Fibroblast of the aortic adventitia (primary cell): ENCODE measurements around the gene CRKL. TPM values are rescaled to one million over a fixed set of nuclear protein-coding genes. Genes with fewer than 3 reads are reported as not detected.
"Not testable (repeated sequence)": the region's sequence is repeated elsewhere in the genome, so short reads cannot be mapped to it uniquely, and the experiment has no call there.

ENCODE experiments used
- DNase-seq: peaks from one replicate; pipeline ENCODE4 v3.0.0-alpha.2; 2010; ENCODE audit warnings: low read depth
- H3K4me3 ChIP-seq: 2 replicates; pipeline ENCODE4 v1.5.1; 2011; ENCODE audit warnings: low read depth, mild to moderate bottlenecking, control low read depth, low read length, moderate library complexity
- CTCF ChIP-seq: IDR thresholded peaks from 2 replicates; pipeline ENCODE4 v1.5.1; 2011; ENCODE audit warnings: mild to moderate bottlenecking, low read length, control low read depth, inconsistent platforms; ENCODE audit not compliant: insufficient read depth
- total RNA-seq: library from RNA; depleted of rRNA; stranded (reverse); fragments of >200 nt; gene quantifications from 2 replicates; pipeline ENCODE4 v1.2.3, GENCODE V29; 2012; ENCODE audit warnings: low replicate concordance

Gene CRKL
- total RNA-seq, 1 donor = 44.7 TPM

GRCh38 chr22:20965888-20966855 is 49.0 kb downstream of the CRKL start:
- no peak overlapping the region for H3K4me3 ChIP-seq
- no peak for TF ChIP-seq CTCF
- DNase-seq = no peak

GRCh38 chr22:20966883-20967696 is 49.9 kb downstream of the CRKL start, which contains the start of gene AIFM3:
TSS of gene AIFM3 (plus strand) at chr22:20967255. CDS start at chr22:20967945, 690 bp downstream.
- no peak within 1 kb of the TSS for H3K4me3 ChIP-seq
- no peak for DNase-seq
- no peak for TF ChIP-seq CTCF

GRCh38 chr22:20967697-20968211 is 50.5 kb downstream of the CRKL start:
- no peak overlapping the region for H3K4me3 ChIP-seq
- TF ChIP-seq CTCF = no peak
- no peak for DNase-seq

GRCh38 chr22:20968281-20968977 is 51.2 kb downstream of the CRKL start:
- H3K4me3 ChIP-seq = no peak overlapping the region
- DNase-seq = no peak
- no peak for TF ChIP-seq CTCF

- no peak for TF ChIP-seq CTCF
- H3K4me3 ChIP-seq = no peak overlapping the region
- DNase-seq = no peak
Observed at GRCh38 chr22:20970939-20971657, 53.9 kb downstream of the CRKL start.

GRCh38 chr22:20972014-20972694 is 54.9 kb downstream of the CRKL start:
- not testable (repeated sequence) for DNase-seq, H3K4me3 ChIP-seq
